MCF 10A (cell line): Measurements from ENCODE around the gene IL18. TPM values are rescaled to one million over a fixed set of nuclear protein-coding genes. Genes with fewer than 3 reads are reported as not detected.
"Not testable (repeated sequence)": the region's sequence is repeated elsewhere in the genome, so short reads cannot be mapped to it uniquely, and the experiment has no call there.

Experiments
- BruUV-seq: library from RNA; stranded (reverse); fragments of 400-500 nt; replicated peaks from 2 replicates; lab custom pipeline; 2021; lab: Mats Ljungman, UMichigan
- CTCF ChIA-PET: fragments of 300-600 bp; sonication (Branson Sonifier 250); formaldehyde crosslinking; extraction: SDS; loops from one replicate; lab custom pipeline; 2021; ENCODE audit warnings: antibody characterized with exemption, inconsistent platforms; lab: Yijun Ruan, JAX
- POLR2A ChIA-PET: fragments of 300-600, 350-650 bp; sonication (Branson Sonifier 250); formaldehyde crosslinking; extraction: SDS; loops from one replicate; lab custom pipeline; 2020; ENCODE audit warnings: antibody characterized with exemption, inconsistent platforms; lab: Yijun Ruan, JAX
- DNase-seq: peaks from one replicate; pipeline ENCODE4 v3.0.0-alpha.2; 2018; ENCODE audit not compliant: unreplicated experiment
- H3K27ac Mint-ChIP-seq: one replicate; pipeline ENCODE4 v1.8.0; 2022; ENCODE audit warnings: mild to moderate bottlenecking, low read depth, mixed read lengths; ENCODE audit not compliant: unreplicated experiment
- H3K27me3 Mint-ChIP-seq: one replicate; pipeline ENCODE4 v1.8.0; 2022; ENCODE audit warnings: mixed read lengths; ENCODE audit not compliant: insufficient read depth, unreplicated experiment
- H3K36me3 Mint-ChIP-seq: one replicate; pipeline ENCODE4 v1.8.0; 2022; ENCODE audit warnings: mild to moderate bottlenecking, moderate library complexity, mixed read lengths; ENCODE audit not compliant: insufficient read depth, unreplicated experiment
- H3K4me1 Mint-ChIP-seq: one replicate; pipeline ENCODE4 v1.8.0; 2022; ENCODE audit warnings: mixed read lengths; ENCODE audit not compliant: insufficient read depth, unreplicated experiment
- H3K4me3 Mint-ChIP-seq: one replicate; pipeline ENCODE4 v1.8.0; 2022; ENCODE audit warnings: mild to moderate bottlenecking, moderate library complexity, mixed read lengths; ENCODE audit not compliant: unreplicated experiment
- H3K9me3 Mint-ChIP-seq: one replicate; pipeline ENCODE4 v1.8.0; 2022; ENCODE audit warnings: mixed read lengths; ENCODE audit not compliant: unreplicated experiment
- intact Hi-C: fragments of 100-400 bp; cut with micrococcal nuclease; formaldehyde crosslinking; loops from 2 replicates; pipeline ENCODE4 v1.14.1; 2022
- total RNA-seq: library from RNA; stranded (reverse); gene quantifications from 2 replicates; pipeline ENCODE4 v1.2.3, GENCODE V29; 2022
- TF ChIP-seq, protein P1 (sequence below): fragments of 200-600 bp; IDR thresholded peaks from one replicate; pipeline ENCODE4 v1.8.0; 2022; ENCODE audit warnings: antibody characterized with exemption, mild to moderate bottlenecking; ENCODE audit not compliant: unreplicated experiment

Gene IL18
- total RNA-seq, 1 experiment from 2014 or later: 189 TPM

DNA sequence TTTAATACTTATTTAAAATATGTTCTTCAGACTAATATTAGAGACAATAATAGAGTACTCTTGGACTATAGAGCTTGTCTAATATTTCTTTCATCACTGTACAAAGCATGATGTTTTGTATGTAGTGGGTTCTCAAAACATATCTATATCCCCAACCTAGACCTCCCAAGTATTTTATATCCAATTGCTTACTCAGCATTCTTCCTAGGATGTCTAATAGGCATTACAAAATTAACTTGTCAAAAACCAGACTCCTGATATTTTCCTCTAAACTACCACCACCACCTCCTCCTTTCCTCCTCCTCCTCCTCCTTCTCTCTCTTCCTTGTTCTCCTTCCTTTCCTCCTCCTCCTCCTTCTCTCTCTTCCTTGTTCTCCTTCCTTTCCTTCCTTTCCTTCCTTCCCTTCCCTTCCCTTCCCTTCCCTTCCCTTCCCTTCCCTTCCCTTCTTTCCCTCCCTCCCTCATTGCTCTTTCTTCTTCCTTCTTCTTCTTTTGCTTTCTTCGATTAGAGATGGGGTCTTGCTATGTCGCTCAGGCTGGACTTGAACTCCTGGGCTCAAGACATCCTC lies 32.7 kb upstream of the IL18 start:
- Mint-ChIP-seq H3K36me3 (no peaks in the 10 kb centered on the region), H3K27me3 (no peaks in the 10 kb centered on the region), H3K4me3 (peak overlapping the region; percentile 10), H3K9me3 (no peaks in the 10 kb centered on the region), H3K27ac (peak overlapping the region; percentile 90), H3K4me1 (peaks cover 16% of the 10 kb centered on the region)
- ChIA-PET CTCF (interaction anchor here (0.6 to 1.2 kb wide), 11 partner anchors 21 to 1336 kb away, joined by 3 to 6 read pairs (median 3); no protein-coding TSS in a partner anchor), POLR2A (interaction anchor here (0.6 to 6.0 kb wide), 24 partner anchors 15 to 954 kb away, joined by 3 to 68 read pairs (median 6); partner anchors contain the start of genes BCO2, IL18, SDHD and TEX12)
- intact Hi-C loops: no loop called here
- BruUV-seq: no TSS peak
- DNase-seq: no peak
- TF ChIP-seq, protein P1, sequence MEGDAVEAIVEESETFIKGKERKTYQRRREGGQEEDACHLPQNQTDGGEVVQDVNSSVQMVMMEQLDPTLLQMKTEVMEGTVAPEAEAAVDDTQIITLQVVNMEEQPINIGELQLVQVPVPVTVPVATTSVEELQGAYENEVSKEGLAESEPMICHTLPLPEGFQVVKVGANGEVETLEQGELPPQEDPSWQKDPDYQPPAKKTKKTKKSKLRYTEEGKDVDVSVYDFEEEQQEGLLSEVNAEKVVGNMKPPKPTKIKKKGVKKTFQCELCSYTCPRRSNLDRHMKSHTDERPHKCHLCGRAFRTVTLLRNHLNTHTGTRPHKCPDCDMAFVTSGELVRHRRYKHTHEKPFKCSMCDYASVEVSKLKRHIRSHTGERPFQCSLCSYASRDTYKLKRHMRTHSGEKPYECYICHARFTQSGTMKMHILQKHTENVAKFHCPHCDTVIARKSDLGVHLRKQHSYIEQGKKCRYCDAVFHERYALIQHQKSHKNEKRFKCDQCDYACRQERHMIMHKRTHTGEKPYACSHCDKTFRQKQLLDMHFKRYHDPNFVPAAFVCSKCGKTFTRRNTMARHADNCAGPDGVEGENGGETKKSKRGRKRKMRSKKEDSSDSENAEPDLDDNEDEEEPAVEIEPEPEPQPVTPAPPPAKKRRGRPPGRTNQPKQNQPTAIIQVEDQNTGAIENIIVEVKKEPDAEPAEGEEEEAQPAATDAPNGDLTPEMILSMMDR: no peak

DNA sequence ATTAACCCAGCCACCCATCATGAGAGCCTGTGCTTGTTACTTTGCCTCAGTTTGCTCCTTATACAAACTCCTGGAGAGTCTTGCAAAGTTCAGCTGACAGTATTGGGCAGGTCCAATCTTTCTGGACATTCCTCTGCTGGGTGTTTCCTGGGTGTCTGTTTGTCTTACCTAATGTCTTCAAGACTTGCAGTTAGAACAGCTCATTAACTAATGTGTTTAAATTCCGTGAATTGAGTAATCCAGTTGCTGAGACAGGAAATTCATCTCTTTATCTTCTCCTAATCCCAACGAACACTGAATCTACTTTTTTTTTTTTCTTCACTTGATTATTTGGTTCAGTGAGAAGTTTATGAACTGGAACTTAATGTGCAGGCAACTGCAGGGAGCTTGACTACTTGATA lies 32.1 kb upstream of the IL18 start:
- H3K9me3 Mint-ChIP-seq: no peaks in the 10 kb centered on the region
- intact Hi-C loops: no loop called here
- TF ChIP-seq, protein P1: no peak
- no peaks in the 10 kb centered on the region for H3K27me3 Mint-ChIP-seq
- no TSS peak for BruUV-seq
- peaks cover 16% of the 10 kb centered on the region for H3K4me1 Mint-ChIP-seq
- H3K27ac Mint-ChIP-seq: peak overlapping the region; percentile 90
- peak overlapping the region; percentile 69 for H3K4me3 Mint-ChIP-seq
- ChIA-PET CTCF (interaction anchor here (0.6 to 1.2 kb wide), 13 partner anchors 30 to 1336 kb away, joined by 3 to 6 read pairs (median 3); no protein-coding TSS in a partner anchor), POLR2A (interaction anchor here (0.6 to 6.0 kb wide), 27 partner anchors 16 to 955 kb away, joined by 3 to 68 read pairs (median 5); partner anchors contain the start of genes BCO2, IL18, SDHD and TEX12)
- peak; percentile 80 for DNase-seq
- no peaks in the 10 kb centered on the region for H3K36me3 Mint-ChIP-seq

DNA sequence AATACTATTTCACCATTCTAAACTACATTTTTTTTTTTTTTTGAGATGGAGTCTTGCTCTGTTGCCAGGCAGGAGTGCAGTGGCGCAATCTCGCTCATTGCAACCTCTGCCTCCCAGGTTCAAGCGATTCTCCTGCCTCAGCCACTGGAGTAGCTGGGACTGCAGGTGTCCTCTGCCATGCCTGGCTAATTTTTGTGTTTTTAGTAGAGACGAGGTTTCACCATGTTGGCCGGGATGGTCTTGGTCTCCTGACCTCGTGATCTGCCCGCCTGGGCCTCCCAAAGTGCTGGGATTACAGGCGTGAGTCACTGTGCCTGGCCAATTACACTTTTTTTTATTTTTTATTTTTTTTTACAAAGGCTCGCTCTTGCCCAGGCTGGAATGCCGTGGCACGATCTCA lies 31.2 kb upstream of the IL18 start:
- DNase-seq: peak; percentile 62
- CTCF ChIA-PET: interaction anchor here (0.7 to 1.2 kb wide), 4 partner anchors 26 to 74 kb away, joined by 3 to 4 read pairs (median 4); no protein-coding TSS in a partner anchor
- Mint-ChIP-seq H3K4me1 (peaks cover 16% of the 10 kb centered on the region), H3K4me3 (peak overlapping the region; percentile 69), H3K27ac (peak overlapping the region; percentile 90)
- intact Hi-C loops, H3K36me3 Mint-ChIP-seq, H3K9me3 Mint-ChIP-seq, H3K27me3 Mint-ChIP-seq, BruUV-seq: not testable (repeated sequence)
- POLR2A ChIA-PET: interaction anchor here (0.7 to 6.0 kb wide), 19 partner anchors 11 to 323 kb away, joined by 3 to 68 read pairs (median 7); partner anchors contain the start of genes BCO2, IL18, SDHD and TEX12

DNA sequence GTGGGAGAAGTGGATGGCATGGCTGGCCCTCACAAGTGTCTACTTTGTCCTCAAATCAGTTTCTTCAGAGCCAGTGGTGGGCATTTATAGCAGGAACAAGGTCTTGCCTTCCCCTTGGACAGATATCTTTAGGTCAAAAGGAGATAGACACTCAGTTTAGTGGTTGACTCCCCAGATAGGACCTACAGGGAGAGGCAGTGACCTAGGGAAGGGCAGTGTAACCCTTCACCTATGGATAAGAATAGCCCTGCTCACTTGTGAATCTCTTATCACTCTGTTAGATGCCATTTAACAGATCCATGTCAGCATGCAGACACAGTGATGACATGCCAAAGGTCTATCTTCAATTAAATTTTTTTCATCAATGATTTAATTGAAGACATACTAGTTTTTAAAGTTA lies 22.4 kb upstream of the IL18 start:
- ChIA-PET CTCF (no interaction called here), POLR2A (interaction anchor here (1.9 kb wide), 1 partner anchor 11 kb away, joined by 6 read pairs; no protein-coding TSS in a partner anchor)
- TF ChIP-seq, protein P1: no peak
- Mint-ChIP-seq H3K4me1 (no peaks in the 10 kb centered on the region), H3K27me3 (no peaks in the 10 kb centered on the region), H3K27ac (no peak overlapping the region), H3K9me3 (no peaks in the 10 kb centered on the region), H3K36me3 (no peaks in the 10 kb centered on the region), H3K4me3 (no peak overlapping the region)
- no peak for DNase-seq
- BruUV-seq: no TSS peak
- intact Hi-C loops: no loop called here
